Small intestine (tissue), 7 donors: ENCODE results near the gene KMT5C. TPM values are rescaled to one million over a fixed set of nuclear protein-coding genes. Genes with fewer than 3 reads are reported as not detected.
A peak's percentile ranks its signal among the peaks of the same experiment; 100 is the strongest.
"Not testable (repeated sequence)": the region's sequence is repeated elsewhere in the genome, so short reads cannot be mapped to it uniquely, and the experiment has no call there.

Experiments used
- DNase-seq, 2 donors: peaks; one replicate each; pipeline versions ENCODE4 v3.0.0 to v3.0.0-alpha.2; 2013
- FAIRE-seq: peaks from 2 replicates; lab custom pipeline; 2012; peaks lifted over from hg19 to GRCh38; lab: Jason Lieb, UNC
- H3K27ac ChIP-seq, 3 donors: one replicate each; pipeline ENCODE4 v1.5.1; 2013; ENCODE audit warnings: low read length in 2 of 3, mild to moderate bottlenecking in 2 of 3, control low read depth in 1 of 3, inconsistent platforms in 1 of 3, low read depth in 1 of 3, moderate library complexity in 1 of 3
- H3K27me3 ChIP-seq, 3 donors: one replicate each; pipeline ENCODE4 v1.6.1; 2013; ENCODE audit warnings: low read length in 3 of 3, inconsistent platforms in 1 of 3; ENCODE audit not compliant: control insufficient read depth in 3 of 3, insufficient read depth in 3 of 3
- H3K36me3 ChIP-seq, 3 donors: one replicate each; pipeline ENCODE4 v1.6.1; 2013; ENCODE audit warnings: low read length in 3 of 3, inconsistent platforms in 1 of 3, low read depth in 1 of 3, mild to moderate bottlenecking in 1 of 3, moderate library complexity in 1 of 3; ENCODE audit not compliant: control insufficient read depth in 3 of 3, insufficient read depth in 2 of 3
- H3K4me1 ChIP-seq, 3 donors: one replicate each; pipeline ENCODE4 v1.6.1; 2013; ENCODE audit warnings: low read length in 2 of 3, inconsistent platforms in 1 of 3, low read depth in 1 of 3, mild to moderate bottlenecking in 1 of 3, moderate library complexity in 1 of 3; ENCODE audit not compliant: control insufficient read depth in 3 of 3, insufficient read depth in 2 of 3
- H3K4me3 ChIP-seq, 3 donors: one replicate each; pipeline ENCODE4 v1.5.1; 2013; ENCODE audit warnings: low read length in 3 of 3, control low read depth in 1 of 3, inconsistent platforms in 1 of 3, low read depth in 1 of 3, mild to moderate bottlenecking in 1 of 3, moderate library complexity in 1 of 3
- H3K9me3 ChIP-seq, 2 donors: one replicate each; pipeline ENCODE4 v1.6.1; 2013; ENCODE audit warnings: low read depth in 1 of 2, low read length in 1 of 2; ENCODE audit not compliant: control insufficient read depth in 2 of 2, insufficient read depth in 1 of 2
- WGBS, 3 donors: extraction: QIAGEN DNeasy Blood & Tissue Kit; methylation state at CpG; one replicate each; pipeline ENCODE4 v1.1.7; 2013; 5-methylcytosine and 5-hydroxymethylcytosine counted together
- polyA plus RNA-seq, 4 donors: library from polyadenylated mRNA; stranded (reverse) in 3 of 4; unstranded in 1 of 4; fragments of 200-250 nt in 3 of 4; fragments of 120-200 nt in 1 of 4; gene quantifications; one replicate each; pipeline versions ENCODE4 v1.2.1 to v1.2.3, GENCODE V29; 2013
- donor health status: healthy with polysubstance abuse.
- donor health status: control.
- donor health status: control.
- donor health status: Bipolar disorder and iron deficiency.
- donor health status: healthy.

The KMT5C gene
- polyA plus RNA-seq, 4 donors = 10.3 to 18.4 (median 14.3) TPM

DNA sequence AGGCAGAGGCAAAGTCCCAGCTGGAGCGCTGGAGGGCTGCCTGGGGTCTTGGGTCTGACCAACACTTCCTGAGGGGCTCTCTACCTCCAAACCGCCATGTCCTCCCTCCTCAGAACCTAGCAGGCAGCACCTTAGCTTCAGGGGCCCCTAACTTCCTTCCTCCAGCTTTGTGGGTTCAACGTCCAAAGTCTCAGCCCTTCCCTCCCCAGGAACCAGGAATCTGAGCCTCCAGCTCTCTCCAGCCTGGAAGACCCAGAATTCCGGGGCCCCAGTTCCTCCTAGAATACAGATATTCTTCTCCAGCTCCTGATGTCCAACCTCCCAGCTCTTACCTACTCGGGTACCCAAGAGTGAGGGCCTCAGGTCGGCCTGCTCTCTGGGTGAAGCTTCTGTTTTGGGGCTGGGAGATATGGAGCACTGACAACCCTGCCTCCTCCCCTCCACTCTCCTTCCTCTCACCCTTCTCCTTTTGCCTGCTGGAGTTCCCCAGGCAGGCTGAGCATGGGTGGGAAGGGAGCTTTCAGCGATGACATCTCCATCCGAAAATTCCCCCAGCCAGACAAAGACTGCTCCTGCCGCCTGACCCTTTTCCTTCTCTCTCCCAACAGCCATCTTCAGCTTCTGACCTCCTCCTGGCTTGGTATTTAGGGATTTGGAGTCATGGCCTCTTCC, 18.1 kb upstream of the KMT5C start:
- FAIRE-seq (no peak), DNase-seq (peak; percentile 90 to 93)
- Histone ChIP-seq H3K4me3 (peak overlapping the region in 2 of 3 donors; percentile 59 to 77), H3K27ac (peak overlapping the region; percentile 81 to 92 (median 88)), H3K27me3 (peaks cover 0 to 3% (median 0%) of the 10 kb centered on the region in 3 donors), H3K36me3 (peaks cover 0 to 40% (median 4%) of the 10 kb centered on the region in 3 donors), H3K9me3 (peaks cover 0 to 8% of the 10 kb centered on the region in 2 donors), H3K4me1 (peaks cover 0 to 35% (median 0%) of the 10 kb centered on the region in 3 donors)
- WGBS, 3 donors = 29 to 48% (median 34%) methylated on average over 9 of the region's 9 CpGs

DNA sequence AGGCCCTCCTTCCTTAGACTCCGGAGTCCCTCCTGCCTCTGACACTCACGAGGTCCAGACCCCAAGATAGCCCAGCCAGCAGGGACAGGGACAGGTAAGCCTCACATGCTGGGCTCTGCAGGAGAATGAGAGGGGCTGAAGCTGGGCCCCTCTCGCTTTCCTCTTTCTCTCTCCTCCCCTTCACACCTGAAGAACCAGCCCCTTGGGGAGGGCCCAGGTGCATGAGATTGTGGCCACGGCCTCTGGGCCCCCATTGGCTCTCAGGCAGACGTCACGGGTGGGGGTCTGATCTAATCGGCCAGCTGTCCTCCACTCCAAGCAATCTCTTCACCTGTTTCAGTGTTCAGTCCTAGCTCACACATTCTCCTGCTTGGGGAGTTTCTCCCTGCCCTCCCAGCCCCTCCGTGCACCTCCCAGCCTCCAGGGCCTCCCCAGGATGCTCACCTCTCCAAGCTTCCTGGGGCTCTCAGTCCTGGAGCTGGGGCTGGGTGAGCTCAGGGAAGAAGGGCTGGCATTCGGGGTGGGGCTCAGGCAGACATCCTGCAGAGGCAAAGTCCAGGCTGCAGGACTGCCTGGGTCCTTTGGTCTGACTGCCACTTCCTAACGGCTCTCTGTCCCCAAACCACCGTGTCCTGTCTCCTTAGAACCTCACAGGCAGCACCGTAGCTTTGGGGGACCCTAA, 17.3 kb upstream of the KMT5C start:
- no peak for FAIRE-seq
- DNase-seq = peak; percentile 85 to 92
- peaks cover 0 to 32% (median 2%) of the 10 kb centered on the region in 3 donors for H3K36me3 ChIP-seq
- peaks cover 0 to 3% (median 0%) of the 10 kb centered on the region in 3 donors for H3K27me3 ChIP-seq
- peaks cover 0 to 5% of the 10 kb centered on the region in 2 donors for H3K9me3 ChIP-seq
- H3K4me3 ChIP-seq = peak overlapping the region in 2 of 3 donors; percentile 59 to 77
- 48 to 62% (median 60%) methylated on average over 11 to 12 of the region's 12 CpGs for WGBS, 3 donors
- peak overlapping the region; percentile 81 to 92 (median 88) for H3K27ac ChIP-seq
- H3K4me1 ChIP-seq = peaks cover 0 to 36% (median 0%) of the 10 kb centered on the region in 3 donors

DNA sequence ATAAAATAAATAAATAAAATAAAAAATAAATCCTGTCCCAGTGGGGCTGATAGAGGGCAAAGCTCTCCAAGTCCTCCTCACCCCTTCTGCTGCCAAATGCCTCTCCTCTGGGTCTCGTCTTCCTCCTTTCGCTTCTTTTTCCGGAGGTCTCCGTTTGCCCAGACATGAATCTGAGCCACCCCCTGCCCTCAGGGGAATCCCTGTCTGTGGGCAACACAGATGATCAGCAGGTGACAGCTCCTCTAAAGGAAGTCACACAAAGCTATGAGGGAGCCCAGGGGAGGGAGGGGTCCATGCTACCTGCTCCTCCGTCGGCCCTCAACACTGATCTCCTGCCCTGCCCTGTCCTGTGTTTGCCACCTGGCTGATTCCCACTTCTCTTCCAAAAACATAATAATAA, 15.0 kb upstream of the KMT5C start:
- no peak overlapping the region for H3K4me3 ChIP-seq
- peaks cover 0 to 3% (median 0%) of the 10 kb centered on the region in 3 donors for H3K27me3 ChIP-seq
- WGBS, 3 donors = 79 to 93% (median 91%) methylated on average over 6 of the region's 6 CpGs
- H3K27ac ChIP-seq = peak overlapping the region in 1 of 3 donors; percentile 55
- FAIRE-seq (no peak), DNase-seq (no peak)
- peaks cover 0 to 11% (median 1%) of the 10 kb centered on the region in 3 donors for H3K36me3 ChIP-seq
- peaks cover 0 to 5% of the 10 kb centered on the region in 2 donors for H3K9me3 ChIP-seq
- peaks cover 0 to 38% (median 0%) of the 10 kb centered on the region in 3 donors for H3K4me1 ChIP-seq

DNA sequence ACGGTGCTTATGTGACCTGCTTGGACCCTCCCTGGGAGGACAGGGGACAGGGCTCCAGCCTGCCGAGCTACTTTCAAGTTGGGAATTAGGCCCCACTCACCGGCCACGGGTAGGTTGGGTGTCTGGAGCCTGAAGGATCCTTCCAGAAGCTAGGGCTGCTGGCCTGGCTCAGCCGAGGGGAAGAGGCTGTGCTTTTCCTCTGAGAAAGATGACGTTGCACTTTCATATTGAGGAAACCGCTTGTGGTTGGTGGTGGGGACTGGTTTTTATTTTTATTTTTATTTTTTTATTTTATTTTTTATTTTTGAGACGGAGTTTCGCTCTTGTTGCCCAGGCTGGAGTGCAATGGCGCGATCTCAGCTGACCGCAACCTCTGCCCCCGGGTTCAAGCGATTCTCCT, 14.5 kb upstream of the KMT5C start, which contains the start of gene TMEM150B:
TSS of gene TMEM150B (minus strand) at position 170 of the 400 bp plus-strand sequence. CDS start 4,305 bp downstream, outside the sequence.
- 74 to 84% (median 80%) methylated on average over 14 of the region's 14 CpGs for WGBS, 3 donors
- FAIRE-seq (no peak), DNase-seq (no peak)
- H3K4me3 ChIP-seq = no peak within 1 kb of the TSS
- peaks cover 0 to 34% (median 0%) of the 10 kb centered on the region in 3 donors for H3K4me1 ChIP-seq
- H3K36me3 ChIP-seq = peaks cover 0 to 6% (median 0%) of the 10 kb centered on the region in 3 donors
- peak within 1 kb of the TSS in 1 of 3 donors; percentile 55 for H3K27ac ChIP-seq
- H3K27me3 ChIP-seq = no peaks in the 10 kb centered on the region
- peaks cover 0 to 5% of the 10 kb centered on the region in 2 donors for H3K9me3 ChIP-seq

DNA sequence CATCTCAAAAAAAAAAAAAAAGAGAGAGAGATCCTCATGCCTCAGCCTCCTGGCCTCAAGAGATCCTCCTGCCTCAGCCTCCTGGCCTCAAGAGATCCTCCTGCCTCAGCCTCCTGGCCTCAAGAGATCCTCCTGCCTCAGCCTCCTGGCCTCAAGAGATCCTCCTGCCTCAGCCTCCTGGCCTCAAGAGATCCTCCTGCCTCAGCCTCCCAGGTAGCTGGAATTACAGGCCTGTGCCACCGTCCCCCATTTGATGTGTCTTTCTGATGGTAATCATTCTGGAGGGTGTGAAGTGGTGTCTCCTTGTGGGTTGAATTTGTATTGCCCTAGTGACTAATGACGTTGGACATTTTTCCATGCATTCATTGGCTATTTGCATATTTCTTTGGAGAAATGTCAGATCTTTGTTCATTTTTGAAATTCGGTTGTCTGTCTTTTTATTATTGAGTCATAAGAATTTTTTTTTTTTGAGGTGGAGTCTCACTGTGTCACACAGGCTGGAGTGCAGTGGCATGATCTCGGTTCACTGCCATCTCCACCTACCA, 10.8 kb upstream of the KMT5C start:
- 52 to 74% (median 57%) methylated on average over 4 of the region's 4 CpGs for WGBS, 3 donors
- H3K27me3 ChIP-seq, FAIRE-seq, H3K9me3 ChIP-seq, H3K27ac ChIP-seq, H3K4me3 ChIP-seq, H3K36me3 ChIP-seq: not testable (repeated sequence)
- DNase-seq = peak in 1 of 2 donors; percentile 41
- peaks cover 0 to 15% (median 0%) of the 10 kb centered on the region in 3 donors for H3K4me1 ChIP-seq

DNA sequence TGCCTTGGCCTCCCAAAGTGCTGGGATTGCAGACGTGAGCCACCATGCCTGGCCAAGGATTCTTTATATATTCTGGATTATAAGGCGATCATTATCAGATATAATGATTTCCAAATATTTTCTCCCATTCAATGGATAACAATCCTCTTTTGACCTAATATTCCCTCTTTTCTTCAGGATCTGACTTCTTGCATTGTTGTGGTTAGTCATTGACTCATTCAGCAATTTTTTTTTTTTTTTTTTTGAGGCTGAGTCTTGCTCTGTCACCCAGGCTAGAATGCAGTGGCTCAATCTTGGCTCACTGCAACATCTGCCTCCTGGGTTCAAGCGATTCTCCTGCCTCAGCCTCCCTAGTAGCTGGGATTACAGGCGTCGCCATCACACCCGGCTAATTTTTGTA, 9.9 kb upstream of the KMT5C start:
- peaks cover 0 to 23% (median 0%) of the 10 kb centered on the region in 3 donors for H3K4me1 ChIP-seq
- not testable (repeated sequence) for H3K36me3 ChIP-seq, H3K27ac ChIP-seq, H3K27me3 ChIP-seq, DNase-seq, FAIRE-seq, H3K4me3 ChIP-seq, H3K9me3 ChIP-seq
- WGBS, 3 donors = 89 to 95% (median 89%) methylated on average over 6 of the region's 6 CpGs

DNA sequence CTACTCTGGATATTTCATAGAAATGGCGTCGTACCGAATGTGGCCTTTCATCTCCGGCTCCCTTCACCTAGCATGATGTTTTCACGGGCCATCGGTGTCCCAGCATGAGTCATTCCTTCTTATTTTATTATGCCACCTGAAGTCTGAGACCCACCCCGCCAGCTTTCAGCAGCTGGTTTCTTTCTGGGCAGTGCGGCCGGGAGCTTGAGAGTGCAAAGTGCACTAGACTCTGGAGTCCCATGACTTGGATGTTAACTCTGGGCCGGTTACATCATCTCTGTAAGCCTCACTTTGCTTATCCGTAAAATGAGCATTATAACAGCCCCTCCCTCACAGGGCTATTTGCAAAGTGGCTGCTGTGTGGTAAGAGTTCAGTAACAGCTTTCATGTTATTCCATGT, 5.8 kb upstream of the KMT5C start:
- FAIRE-seq (no peak), DNase-seq (peak; percentile 96 to 98)
- Histone ChIP-seq H3K36me3 (no peaks in the 10 kb centered on the region), H3K4me3 (no peak overlapping the region), H3K27ac (peak overlapping the region; percentile 80 to 93 (median 89)), H3K27me3 (no peaks in the 10 kb centered on the region), H3K4me1 (peaks cover 0 to 23% (median 0%) of the 10 kb centered on the region in 3 donors), H3K9me3 (no peaks in the 10 kb centered on the region)
- 16 to 57% (median 42%) methylated on average over 11 of the region's 11 CpGs for WGBS, 3 donors

DNA sequence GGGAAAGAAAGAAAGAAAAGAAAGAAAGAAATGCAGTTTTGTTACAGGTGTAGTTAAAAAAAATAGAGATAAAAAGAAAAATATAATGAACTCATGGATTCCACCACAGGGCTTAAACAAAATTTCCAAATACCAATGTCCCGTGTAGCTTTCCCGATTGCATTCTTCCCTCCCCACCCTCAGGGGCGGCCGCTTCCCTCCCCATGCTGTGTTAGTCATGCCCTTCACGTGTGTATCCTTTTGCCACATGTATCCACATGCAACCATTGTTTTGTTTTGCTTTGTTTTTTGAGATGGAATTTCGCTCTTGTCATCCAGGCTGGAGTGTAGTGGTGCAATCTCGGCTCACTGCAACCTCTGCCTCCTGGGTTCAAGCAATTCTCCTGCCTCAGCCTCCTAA, 3.6 kb upstream of the KMT5C start:
- H3K4me3 ChIP-seq = no peak overlapping the region
- 82 to 87% (median 85%) methylated on average over 7 of the region's 7 CpGs for WGBS, 3 donors
- H3K4me1 ChIP-seq = peaks cover 0 to 23% (median 4%) of the 10 kb centered on the region in 3 donors
- H3K36me3 ChIP-seq = no peaks in the 10 kb centered on the region
- H3K27ac ChIP-seq = no peak overlapping the region
- DNase-seq (no peak), FAIRE-seq (no peak)
- H3K27me3 ChIP-seq = no peaks in the 10 kb centered on the region
- no peaks in the 10 kb centered on the region for H3K9me3 ChIP-seq
